PC-3 (cell line): ENCODE results near the gene GRIN3A. TPM values are rescaled to one million over a fixed set of nuclear protein-coding genes. Genes with fewer than 3 reads are reported as not detected.

Source experiments
- ATAC-seq: fragments of 200-7000 bp; cut with Tn5 transposase; 2 replicates; pipeline ENCODE4 v1.9.1; 2020; ENCODE audit warnings: mild to moderate bottlenecking, moderate library complexity
- BruUV-seq: library from RNA; stranded (reverse); fragments of 400-500 nt; replicated peaks from 2 replicates; lab custom pipeline; 2021; lab: Mats Ljungman, UMichigan
- CTCF ChIA-PET: fragments of 300-600 bp; sonication (Branson Sonifier 250); formaldehyde crosslinking; loops from one replicate; lab custom pipeline; 2022; ENCODE audit warnings: antibody characterized with exemption; lab: Charles Lee
- POLR2A ChIA-PET: fragments of 300-600 bp; sonication (Branson Sonifier 250); formaldehyde crosslinking; loops from one replicate; lab custom pipeline; 2022; ENCODE audit warnings: antibody characterized with exemption; ENCODE audit not compliant: unreplicated experiment; lab: Charles Lee
- DNase-seq: peaks from one replicate; pipeline ENCODE4 v3.0.0-alpha.2; 2015
- H2AFZ ChIP-seq: fragments of 300-600 bp; sonication (generic); 2 replicates; pipeline ENCODE4 v1.6.0; 2016; ENCODE audit warnings: antibody characterized with exemption, low read length
- H3F3A ChIP-seq: fragments of 300-600 bp; sonication (generic); one replicate; pipeline ENCODE4 v1.6.0; 2017; ENCODE audit warnings: antibody characterized with exemption, low read length, control low read depth, mild to moderate bottlenecking; ENCODE audit not compliant: unreplicated experiment
- H3K27ac ChIP-seq: fragments of 300-600 bp; sonication (generic); 2 replicates; pipeline ENCODE4 v1.5.1; 2016; ENCODE audit warnings: mild to moderate bottlenecking, low read length
- H3K27me3 ChIP-seq: fragments of 300-600 bp; sonication (generic); 2 replicates; pipeline ENCODE4 v1.6.1; 2016; ENCODE audit warnings: low read length, mixed read lengths
- H3K36me3 ChIP-seq: fragments of 300-600 bp; sonication (generic); 2 replicates; pipeline ENCODE4 v1.6.1; 2016; ENCODE audit warnings: low read depth, mixed run types, low read length, mixed read lengths
- H3K4me1 ChIP-seq: fragments of 300-600 bp; sonication (generic); 2 replicates; pipeline ENCODE4 v1.5.1; 2016; ENCODE audit warnings: low read length; ENCODE audit not compliant: insufficient read depth
- H3K4me2 ChIP-seq: fragments of 300-600 bp; sonication (generic); 2 replicates; pipeline ENCODE4 v1.6.0; 2016; ENCODE audit warnings: low read length
- H3K4me3 ChIP-seq: fragments of 300-600 bp; sonication (generic); 2 replicates; pipeline ENCODE4 v1.5.1; 2016; ENCODE audit warnings: mild to moderate bottlenecking, low read length, mixed read lengths
- H3K79me2 ChIP-seq: fragments of 300-600 bp; sonication (generic); 2 replicates; pipeline ENCODE4 v1.6.1; 2017; ENCODE audit warnings: low read length, mixed read lengths
- H3K9ac ChIP-seq: fragments of 300-600 bp; sonication (generic); 2 replicates; pipeline ENCODE4 v1.6.0; 2016; ENCODE audit warnings: mild to moderate bottlenecking, low read length
- H3K9me2 ChIP-seq: fragments of 300-600 bp; sonication (generic); replicated peaks from 2 replicates; pipeline ENCODE4 v1.6.1; 2016; ENCODE audit warnings: mixed run types, low read length, mixed read lengths
- H3K9me3 ChIP-seq: fragments of 300-600 bp; sonication (generic); 2 replicates; pipeline ENCODE4 v1.6.1; 2016; ENCODE audit warnings: low read length, mixed read lengths
- H4K20me1 ChIP-seq: fragments of 300-600 bp; sonication (generic); 2 replicates; pipeline ENCODE4 v1.6.1; 2016; ENCODE audit warnings: low read length, mixed read lengths
- EZH2 ChIP-seq: fragments of 300-600 bp; sonication (generic); IDR thresholded peaks from one replicate; pipeline ENCODE4 v1.6.1; 2017; ENCODE audit warnings: antibody characterized with exemption, mild to moderate bottlenecking, low read length; ENCODE audit not compliant: unreplicated experiment
- EZH2phosphoT487 ChIP-seq: fragments of 300-600 bp; sonication (generic); IDR thresholded peaks from 2 replicates; pipeline ENCODE4 v1.6.1; 2018; ENCODE audit warnings: mild to moderate bottlenecking, antibody characterized with exemption, low read length, borderline replicate concordance
- intact Hi-C: fragments of 100-400 bp; cut with micrococcal nuclease; formaldehyde crosslinking; loops from 2 replicates; pipeline ENCODE4 v1.9.0; 2023
- total RNA-seq: library from RNA; depleted of rRNA; stranded (reverse); fragments of >200 nt; gene quantifications from 2 replicates; pipeline ENCODE4 v1.2.3, GENCODE V29; 2014
- TF ChIP-seq, protein P1 (sequence below): fragments of 300-600 bp; sonication (generic); conservative IDR thresholded peaks from 2 replicates; pipeline ENCODE4 v1.5.1; 2017; ENCODE audit warnings: antibody characterized with exemption, low read depth, mild to moderate bottlenecking, low read length

The GRIN3A gene
- total RNA-seq, 1 experiment from 2014 or later: not detected

DNA sequence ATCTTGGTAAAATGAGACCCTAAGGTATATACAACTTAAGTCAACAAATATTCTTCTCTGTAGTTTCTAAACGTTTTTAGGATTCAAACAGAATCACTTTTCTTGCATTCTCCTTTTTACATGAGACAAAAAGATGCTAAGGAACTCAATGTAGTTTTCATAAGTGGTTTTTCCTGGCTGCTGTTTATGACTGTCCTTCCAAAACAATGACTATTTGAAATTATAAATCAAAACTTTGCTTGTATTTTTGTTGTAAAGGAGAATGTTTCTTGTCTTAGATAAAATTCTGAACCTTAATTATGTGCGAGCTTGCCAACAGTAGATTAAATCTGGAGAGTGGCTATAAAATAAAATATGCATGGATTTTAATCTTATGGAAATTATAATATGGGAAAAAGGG is 53.8 kb downstream of the GRIN3A start:
- no peak overlapping the region for H3K4me2 ChIP-seq
- no peak for ATAC-seq
- intact Hi-C loops: no loop called here

DNA sequence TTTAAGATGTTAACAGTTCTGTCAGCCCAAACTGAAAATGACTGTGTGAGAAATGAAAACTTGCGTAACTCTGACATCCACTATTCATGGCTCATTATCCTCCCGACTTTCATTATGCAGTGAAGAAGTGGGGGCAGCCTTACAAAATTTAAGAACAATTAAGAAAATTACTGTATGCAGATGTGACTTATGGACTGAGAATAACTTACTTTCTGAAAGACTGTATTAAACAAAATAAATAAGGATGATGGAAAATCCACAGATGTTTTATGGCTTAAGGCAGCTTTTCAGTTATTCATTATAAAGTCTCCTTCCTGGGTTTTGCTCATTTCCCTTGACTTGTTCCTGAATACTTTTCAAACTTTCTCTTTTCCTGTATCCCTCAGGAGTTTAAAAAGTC is 55.2 kb downstream of the GRIN3A start:
- BruUV-seq: no TSS peak
- Histone ChIP-seq H3K9ac (no peak overlapping the region), H3K9me2 (no peaks in the 10 kb centered on the region), H3K79me2 (no peaks in the 10 kb centered on the region), H3K4me2 (no peak overlapping the region), H3K27me3 (no peaks in the 10 kb centered on the region; the same call in 1 of the 2 replicates), H3K4me1 (no peaks in the 10 kb centered on the region), H3K36me3 (no peaks in the 10 kb centered on the region), H3F3A (no peaks in the 10 kb centered on the region), H3K27ac (no peak overlapping the region), H3K9me3 (no peaks in the 10 kb centered on the region), H3K4me3 (no peak overlapping the region), H4K20me1 (no peaks in the 10 kb centered on the region), H2AFZ (no peak overlapping the region)
- POLR2A ChIA-PET: no interaction called here
- DNase-seq (no peak), ATAC-seq (no peak)
- CTCF ChIA-PET: no interaction called here
- intact Hi-C loops: no loop called here
- TF ChIP-seq, protein P1, sequence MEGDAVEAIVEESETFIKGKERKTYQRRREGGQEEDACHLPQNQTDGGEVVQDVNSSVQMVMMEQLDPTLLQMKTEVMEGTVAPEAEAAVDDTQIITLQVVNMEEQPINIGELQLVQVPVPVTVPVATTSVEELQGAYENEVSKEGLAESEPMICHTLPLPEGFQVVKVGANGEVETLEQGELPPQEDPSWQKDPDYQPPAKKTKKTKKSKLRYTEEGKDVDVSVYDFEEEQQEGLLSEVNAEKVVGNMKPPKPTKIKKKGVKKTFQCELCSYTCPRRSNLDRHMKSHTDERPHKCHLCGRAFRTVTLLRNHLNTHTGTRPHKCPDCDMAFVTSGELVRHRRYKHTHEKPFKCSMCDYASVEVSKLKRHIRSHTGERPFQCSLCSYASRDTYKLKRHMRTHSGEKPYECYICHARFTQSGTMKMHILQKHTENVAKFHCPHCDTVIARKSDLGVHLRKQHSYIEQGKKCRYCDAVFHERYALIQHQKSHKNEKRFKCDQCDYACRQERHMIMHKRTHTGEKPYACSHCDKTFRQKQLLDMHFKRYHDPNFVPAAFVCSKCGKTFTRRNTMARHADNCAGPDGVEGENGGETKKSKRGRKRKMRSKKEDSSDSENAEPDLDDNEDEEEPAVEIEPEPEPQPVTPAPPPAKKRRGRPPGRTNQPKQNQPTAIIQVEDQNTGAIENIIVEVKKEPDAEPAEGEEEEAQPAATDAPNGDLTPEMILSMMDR: no peak
- TF ChIP-seq EZH2 (no peak), EZH2phosphoT487 (no peak)

More for the DNA sequence above, 53.8 kb downstream of the GRIN3A start:
- BruUV-seq: no TSS peak
- no peaks in the 10 kb centered on the region for H3K4me1 ChIP-seq
- H2AFZ ChIP-seq: no peak overlapping the region
- no peak overlapping the region for H3K27ac ChIP-seq
- no peaks in the 10 kb centered on the region for H4K20me1 ChIP-seq
- H3K4me3 ChIP-seq: no peak overlapping the region
- no peak for DNase-seq
- no peaks in the 10 kb centered on the region for H3K9me2 ChIP-seq
- H3K9ac ChIP-seq: no peak overlapping the region
- TF ChIP-seq EZH2: no peak
- TF ChIP-seq EZH2phosphoT487: no peak
- TF ChIP-seq, protein P1: no peak
- H3F3A ChIP-seq: no peaks in the 10 kb centered on the region
- H3K9me3 ChIP-seq: no peaks in the 10 kb centered on the region
- H3K79me2 ChIP-seq: no peaks in the 10 kb centered on the region
- ChIA-PET CTCF (no interaction called here), POLR2A (no interaction called here)
- H3K27me3 ChIP-seq: no peaks in the 10 kb centered on the region; the same call in 1 of the 2 replicates
- H3K36me3 ChIP-seq: no peaks in the 10 kb centered on the region

GRCh38 chr9:101677861-101678260 is 60.6 kb downstream of the GRIN3A start:
- no peaks in the 10 kb centered on the region for H3K9me3 ChIP-seq
- H3K9ac ChIP-seq: no peak overlapping the region
- BruUV-seq: no TSS peak
- H3K4me3 ChIP-seq: no peak overlapping the region
- no peaks in the 10 kb centered on the region for H3K9me2 ChIP-seq
- ATAC-seq (no peak), DNase-seq (no peak)
- intact Hi-C loops: no loop called here
- no peaks in the 10 kb centered on the region for H3K36me3 ChIP-seq
- H2AFZ ChIP-seq: no peak overlapping the region
- H4K20me1 ChIP-seq: no peaks in the 10 kb centered on the region
- POLR2A ChIA-PET: no interaction called here
- TF ChIP-seq EZH2 (no peak), EZH2phosphoT487 (no peak)
- TF ChIP-seq, protein P1: no peak
- CTCF ChIA-PET: no interaction called here
- no peak overlapping the region for H3K27ac ChIP-seq
- no peaks in the 10 kb centered on the region for H3K27me3 ChIP-seq
- no peaks in the 10 kb centered on the region for H3K4me1 ChIP-seq
- no peaks in the 10 kb centered on the region for H3F3A ChIP-seq
- no peak overlapping the region for H3K4me2 ChIP-seq
- no peaks in the 10 kb centered on the region for H3K79me2 ChIP-seq
